NK-92 (cell line): Measurements from ENCODE around the gene POU3F4.

ENCODE experiments used
- DNase-seq: peaks from one replicate; lab custom pipeline; 2025; ENCODE audit not compliant: unreplicated experiment; lab: John Stamatoyannopoulos, UW

POU3F4 gene

GRCh38 chrX:83508006-83508405, at the start of gene POU3F4:
POU3F4 (plus strand) TSS chrX:83508290; CDS start chrX:83508325, 35 bp downstream.
- DNase-seq: no peak

GRCh38 chrX:83469551-83469950, 38.5 kb upstream of the POU3F4 start:
- DNase-seq: no peak

GRCh38 chrX:83495898-83496297, 12.2 kb upstream of the POU3F4 start:
- no peak for DNase-seq

DNA sequence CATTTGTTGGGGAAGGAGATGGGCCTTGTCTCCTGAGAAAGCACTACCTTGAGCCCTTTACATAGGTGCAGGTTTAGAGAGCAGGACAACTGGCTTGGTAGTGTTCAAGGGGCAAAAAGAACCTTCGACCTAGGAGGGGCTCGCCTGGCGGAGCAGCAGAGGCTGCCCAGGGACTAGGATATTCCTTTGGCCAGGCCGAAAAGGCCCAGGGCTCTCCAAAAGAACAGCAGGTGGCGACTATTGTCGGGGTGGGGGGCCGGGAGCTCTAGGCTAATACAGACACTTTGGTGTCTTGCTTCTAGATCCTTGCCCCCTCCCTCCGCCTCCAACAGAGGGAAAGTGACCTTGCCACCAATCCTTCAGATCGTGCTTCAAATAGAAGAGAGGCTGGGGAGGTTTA, 7.1 kb upstream of the POU3F4 start:
- no peak for DNase-seq

GRCh38 chrX:83501530-83501929, 6.6 kb upstream of the POU3F4 start:
- no peak for DNase-seq

DNA sequence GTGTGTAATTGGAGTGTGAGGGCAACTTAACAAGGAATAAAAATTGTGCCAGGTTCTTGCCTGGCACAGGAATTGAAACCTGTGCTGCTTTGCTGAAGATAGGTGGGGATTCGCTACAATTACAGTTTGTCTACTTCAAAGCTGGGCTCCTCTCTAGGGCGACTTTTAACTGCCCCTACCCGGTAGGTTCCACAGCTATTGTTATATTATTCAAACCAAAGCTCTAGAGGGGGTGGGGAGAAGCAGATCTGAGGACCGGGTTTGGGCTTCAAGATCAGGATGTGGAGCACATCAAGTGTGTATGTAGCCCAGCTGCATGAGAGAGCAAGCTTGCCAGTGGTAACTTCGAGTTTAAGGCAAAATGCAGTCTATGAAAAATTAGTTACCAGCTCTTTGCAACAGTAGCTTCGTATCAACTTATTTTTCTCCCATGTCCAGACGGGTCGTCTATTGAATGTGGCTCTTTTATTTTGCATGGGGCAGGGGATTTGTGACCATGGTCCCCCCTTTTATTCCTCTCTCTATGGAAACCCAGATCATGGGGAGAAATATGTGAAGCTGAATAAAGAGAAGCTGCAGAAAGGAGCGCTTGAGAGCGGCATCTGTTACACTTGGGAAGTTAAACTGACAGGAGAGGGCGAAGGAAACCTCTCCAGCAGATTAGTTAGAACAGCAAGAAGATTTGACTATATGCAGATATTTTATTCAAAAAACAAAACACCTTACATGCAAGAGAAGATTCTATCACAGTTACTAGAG, 3.2 kb upstream of the POU3F4 start:
- no peak for DNase-seq

DNA sequence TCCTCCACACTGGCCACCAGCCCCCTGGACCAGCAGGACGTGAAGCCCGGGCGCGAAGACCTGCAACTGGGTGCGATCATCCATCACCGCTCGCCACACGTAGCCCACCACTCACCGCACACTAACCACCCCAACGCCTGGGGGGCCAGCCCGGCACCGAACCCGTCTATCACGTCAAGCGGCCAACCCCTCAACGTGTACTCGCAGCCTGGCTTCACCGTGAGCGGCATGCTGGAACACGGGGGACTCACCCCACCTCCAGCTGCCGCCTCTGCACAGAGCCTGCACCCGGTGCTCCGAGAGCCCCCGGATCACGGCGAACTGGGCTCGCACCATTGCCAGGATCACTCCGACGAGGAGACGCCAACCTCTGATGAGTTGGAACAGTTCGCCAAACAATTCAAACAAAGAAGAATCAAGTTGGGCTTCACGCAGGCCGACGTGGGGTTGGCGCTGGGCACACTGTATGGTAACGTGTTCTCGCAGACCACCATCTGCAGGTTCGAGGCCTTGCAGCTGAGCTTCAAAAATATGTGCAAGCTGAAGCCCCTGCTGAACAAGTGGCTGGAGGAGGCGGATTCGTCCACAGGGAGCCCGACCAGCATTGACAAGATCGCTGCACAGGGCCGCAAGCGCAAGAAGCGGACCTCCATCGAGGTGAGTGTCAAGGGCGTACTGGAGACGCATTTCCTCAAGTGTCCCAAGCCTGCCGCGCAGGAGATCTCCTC, 600 bp downstream of the POU3F4 start:
- DNase-seq: no peak

- DNase-seq: no peak
Measured at GRCh38 chrX:83509254-83509801, 1.2 kb downstream of the POU3F4 start.

DNA sequence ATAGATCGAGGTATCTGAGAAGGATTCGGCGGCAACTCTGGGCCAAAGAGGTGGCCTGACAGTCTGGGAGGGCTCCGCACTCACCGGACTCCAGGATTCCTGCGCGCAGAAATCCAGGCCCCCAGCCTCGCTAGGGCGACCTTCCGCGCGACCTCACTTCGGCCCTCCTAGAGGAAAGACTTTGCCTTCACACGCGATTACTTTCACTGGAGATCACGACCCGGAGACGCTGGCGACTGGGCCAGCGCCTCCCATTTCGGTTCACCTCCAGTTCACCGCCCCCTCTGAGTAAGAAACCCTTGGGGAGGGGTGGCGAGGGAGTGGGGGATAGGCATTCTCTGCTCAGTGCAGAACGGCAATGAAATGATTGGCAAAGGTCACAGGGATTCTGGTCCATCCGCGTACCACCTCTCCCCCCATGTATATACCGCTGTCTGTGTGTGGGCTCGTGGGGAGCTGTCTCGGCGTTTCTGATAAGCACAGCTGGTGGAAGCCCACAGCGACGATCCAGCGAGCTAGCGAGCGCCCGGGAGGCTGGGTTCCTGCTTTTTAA, 2.5 kb downstream of the POU3F4 start:
- no peak for DNase-seq

GRCh38 chrX:83511208-83511607, 3.1 kb downstream of the POU3F4 start:
- DNase-seq: no peak

- DNase-seq: no peak
Measured at GRCh38 chrX:83512111-83512510, 4.0 kb downstream of the POU3F4 start.

DNA sequence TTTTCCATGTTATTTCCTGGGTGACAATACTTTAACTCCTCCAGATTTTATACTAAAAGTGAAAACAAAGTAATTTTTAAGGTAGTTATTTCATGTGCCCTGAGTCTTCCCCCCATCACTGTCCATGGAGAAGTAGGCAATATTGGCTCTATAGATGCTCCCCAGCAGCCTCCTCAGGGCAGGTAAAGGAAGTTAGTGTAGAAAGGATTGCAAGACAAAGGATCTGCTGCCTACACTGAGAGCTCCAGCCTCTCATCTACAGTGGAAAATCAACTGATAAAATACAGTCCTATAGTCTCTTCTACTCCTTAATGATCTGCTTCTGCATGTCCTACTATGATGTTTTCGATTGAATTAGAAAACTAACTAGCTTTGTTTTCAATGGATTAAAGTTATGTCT, 8.5 kb downstream of the POU3F4 start:
- no peak for DNase-seq

GRCh38 chrX:83521905-83522304, 13.8 kb downstream of the POU3F4 start:
- no peak for DNase-seq

GRCh38 chrX:83529950-83530349, 21.9 kb downstream of the POU3F4 start:
- no peak for DNase-seq

DNA sequence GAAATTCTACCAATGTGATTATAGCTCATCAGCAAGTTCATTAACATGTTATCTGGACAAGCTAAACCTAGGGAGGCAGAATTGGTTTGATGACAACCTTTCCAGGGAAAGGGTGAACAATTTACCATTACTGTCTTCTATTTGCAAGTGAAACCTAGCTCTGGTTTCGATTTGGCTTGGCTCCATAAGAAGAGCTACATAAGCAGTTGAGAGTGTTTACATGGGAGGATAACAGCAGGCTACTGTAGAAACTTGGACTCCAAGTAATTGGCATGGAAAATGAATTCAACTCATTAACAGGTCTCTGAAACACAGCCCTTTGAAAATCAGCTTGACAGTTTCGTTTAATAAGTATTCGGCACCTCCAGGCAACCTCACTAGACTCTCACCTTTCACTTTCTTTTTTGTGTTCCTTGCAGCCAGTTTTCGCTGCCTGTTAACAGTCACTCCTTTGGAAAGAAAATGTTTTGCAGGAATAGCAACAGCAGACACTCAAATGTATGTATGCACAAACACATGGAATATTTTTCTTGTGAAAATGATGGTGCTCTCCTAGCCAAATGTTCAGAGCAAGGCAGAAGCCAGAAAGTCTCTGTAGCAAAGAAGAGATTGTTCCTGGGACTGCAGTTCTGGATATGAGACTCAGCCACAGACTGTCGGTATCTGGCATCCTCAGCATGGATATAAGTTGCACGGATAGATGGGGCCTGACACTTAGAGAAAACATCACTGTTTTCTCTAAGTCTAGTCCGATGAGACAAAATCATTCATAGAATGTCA, 27.5 kb downstream of the POU3F4 start:
- DNase-seq: no peak
